ENCODE results near the gene CD96. TPM values are rescaled to one million over a fixed set of nuclear protein-coding genes. Genes with fewer than 3 reads are reported as not detected.

Gene CD96
- total RNA-seq, 1 experiment from 2014 or later, result not detected

GRCh38 chr3:111598139-111598538 is 56.1 kb downstream of the CD96 start:
- H3K23ac ChIP-seq (ENCODE audit: insufficient read length, low read depth, low read length), result no peak overlapping the region
- H2AFZ ChIP-seq (ENCODE audit: low read length), result no peak overlapping the region
- H3K4ac ChIP-seq (ENCODE audit: low read depth, low read length), result no peak overlapping the region
- no peak overlapping the region for H3K4me2 ChIP-seq (ENCODE audit: insufficient read depth, insufficient read length, low read length)
- Mint-ChIP-seq H3K9me3 (peaks cover 0 to 3% of the 10 kb centered on the region in 2 experiments; a peak in 1 of 5 replicates), H3K36me3 (ENCODE audit: insufficient read depth in 1 of 3, low read depth in 3 of 3) (no peaks in the 10 kb centered on the region), H3K27me3 (ENCODE audit: low read depth) (peaks cover 2% of the 10 kb centered on the region; the same call in 1 of the 2 replicates), H3K27ac (no peak overlapping the region), H3K4me1 (no peaks in the 10 kb centered on the region), H3K4me3 (no peak overlapping the region)
- no peak overlapping the region for H3K9ac ChIP-seq (ENCODE audit: extremely low read depth, insufficient read length, low read length)
- no peak overlapping the region for H2BK5ac ChIP-seq (ENCODE audit: insufficient read length, low read length)
- WGBS (ENCODE audit: extremely low coverage, insufficient read length, low lambda C conversion rate), result no CpG with 5 or more reads among the region's 1 CpG
- no peak overlapping the region for H3K56ac ChIP-seq (ENCODE audit: insufficient read length, low read depth, low read length)
- no peak overlapping the region for H3K14ac ChIP-seq (ENCODE audit: insufficient read depth, low read length)
- H3K27me3 ChIP-seq (ENCODE audit: insufficient read depth, low read length), result no peaks in the 10 kb centered on the region
- no peak overlapping the region for H2BK20ac ChIP-seq (ENCODE audit: low read depth, low read length, poor library complexity, severe bottlenecking)
- H2BK12ac ChIP-seq (ENCODE audit: insufficient read length, low read depth, low read length), result no peak overlapping the region
- H3K79me2 ChIP-seq (ENCODE audit: insufficient read depth, low read length), result no peaks in the 10 kb centered on the region
- H4K5ac ChIP-seq (ENCODE audit: insufficient read length, low read depth, low read length), result no peak overlapping the region
- H2AK5ac ChIP-seq (ENCODE audit: insufficient read length, low read length), result no peak overlapping the region
- no peaks in the 10 kb centered on the region for H3K23me2 ChIP-seq (ENCODE audit: insufficient read length, low read depth, low read length, poor library complexity, severe bottlenecking)
- no peaks in the 10 kb centered on the region for H3K79me1 ChIP-seq (ENCODE audit: insufficient read depth, low read depth, low read length, poor library complexity, severe bottlenecking)
- H3T11ph ChIP-seq (ENCODE audit: low read length), result no peak overlapping the region
- no peak for DNase-seq
- H4K8ac ChIP-seq (replicated peaks; ENCODE audit: insufficient read length, low read depth, low read length), result no peak overlapping the region
- no peaks in the 10 kb centered on the region for H3K4me1 ChIP-seq (ENCODE audit: insufficient read depth, low read length)
- no peaks in the 10 kb centered on the region for H3K9me3 ChIP-seq (ENCODE audit: control insufficient read depth, low read depth, low read length)
- H4K20me1 ChIP-seq (ENCODE audit: control insufficient read depth, insufficient read depth, insufficient read length), result no peaks in the 10 kb centered on the region
- no peak overlapping the region for H3K27ac ChIP-seq (ENCODE audit: insufficient read length, low read depth, low read length)
- H3K18ac ChIP-seq (ENCODE audit: insufficient read length, low read depth, low read length), result no peak overlapping the region
- TF ChIP-seq, protein P1, sequence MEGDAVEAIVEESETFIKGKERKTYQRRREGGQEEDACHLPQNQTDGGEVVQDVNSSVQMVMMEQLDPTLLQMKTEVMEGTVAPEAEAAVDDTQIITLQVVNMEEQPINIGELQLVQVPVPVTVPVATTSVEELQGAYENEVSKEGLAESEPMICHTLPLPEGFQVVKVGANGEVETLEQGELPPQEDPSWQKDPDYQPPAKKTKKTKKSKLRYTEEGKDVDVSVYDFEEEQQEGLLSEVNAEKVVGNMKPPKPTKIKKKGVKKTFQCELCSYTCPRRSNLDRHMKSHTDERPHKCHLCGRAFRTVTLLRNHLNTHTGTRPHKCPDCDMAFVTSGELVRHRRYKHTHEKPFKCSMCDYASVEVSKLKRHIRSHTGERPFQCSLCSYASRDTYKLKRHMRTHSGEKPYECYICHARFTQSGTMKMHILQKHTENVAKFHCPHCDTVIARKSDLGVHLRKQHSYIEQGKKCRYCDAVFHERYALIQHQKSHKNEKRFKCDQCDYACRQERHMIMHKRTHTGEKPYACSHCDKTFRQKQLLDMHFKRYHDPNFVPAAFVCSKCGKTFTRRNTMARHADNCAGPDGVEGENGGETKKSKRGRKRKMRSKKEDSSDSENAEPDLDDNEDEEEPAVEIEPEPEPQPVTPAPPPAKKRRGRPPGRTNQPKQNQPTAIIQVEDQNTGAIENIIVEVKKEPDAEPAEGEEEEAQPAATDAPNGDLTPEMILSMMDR (conservative IDR thresholded peaks at IDR 0.05), result no peak
- H2BK15ac ChIP-seq (ENCODE audit: low read depth, low read length), result no peak overlapping the region
- H4K91ac ChIP-seq (ENCODE audit: insufficient read length, low read depth, low read length), result no peak overlapping the region
- no peak overlapping the region for H2BK120ac ChIP-seq (ENCODE audit: low read depth, low read length, poor library complexity, severe bottlenecking)
